Suprapubic skin (tissue), 4 donors: Measurements from ENCODE around the gene MAD1L1. TPM values are rescaled to one million over a fixed set of nuclear protein-coding genes. Genes with fewer than 3 reads are reported as not detected.
A peak's percentile ranks its signal among the peaks of the same experiment; 100 is the strongest.

ENCODE experiments used
- DNase-seq, 2 donors: peaks; one replicate each; pipeline ENCODE4 v3.0.0-alpha.2; 2019; ENCODE audit warnings: low spot score in 2 of 2
- H3K27ac ChIP-seq: fragments of 200-600 bp; sonication (generic); one replicate; pipeline ENCODE4 v1.5.1; 2019
- H3K27me3 ChIP-seq: fragments of 200-600 bp; sonication (generic); one replicate; pipeline ENCODE4 v1.5.1; 2019
- H3K36me3 ChIP-seq: fragments of 200-600 bp; sonication (generic); one replicate; pipeline ENCODE4 v1.5.1; 2019
- H3K4me1 ChIP-seq: fragments of 200-600 bp; sonication (generic); one replicate; pipeline ENCODE4 v1.5.1; 2019
- H3K4me3 ChIP-seq: fragments of 200-600 bp; sonication (generic); one replicate; pipeline ENCODE4 v1.5.1; 2019; ENCODE audit warnings: mild to moderate bottlenecking
- H3K9me3 ChIP-seq: fragments of 200-600 bp; sonication (generic); one replicate; pipeline ENCODE4 v1.5.1; 2019
- CTCF ChIP-seq, 2 donors: fragments of 200-600 bp in 1 of 2; fragments of 450-650 bp in 1 of 2; sonication (generic) in 1 of 2; IDR thresholded peaks; one replicate each; pipeline ENCODE4 v1.5.1; 2016 to 2019; ENCODE audit warnings: antibody characterized with exemption in 2 of 2, mild to moderate bottlenecking in 1 of 2, moderate library complexity in 1 of 2
- EP300 ChIP-seq: sonication (generic); formaldehyde crosslinking; IDR thresholded peaks from one replicate; pipeline ENCODE4 v1.6.1; 2017; ENCODE audit warnings: antibody characterized with exemption
- POLR2A ChIP-seq, 2 donors: fragments of 450-650 bp; IDR thresholded peaks; one replicate each; pipeline ENCODE4 v1.6.1; 2017; ENCODE audit warnings: antibody characterized with exemption in 2 of 2, mild to moderate bottlenecking in 2 of 2, moderate library complexity in 2 of 2
- POLR2AphosphoS5 ChIP-seq, 3 donors: sonication (generic); formaldehyde crosslinking; IDR thresholded peaks; one replicate each; pipeline ENCODE4 v1.6.1; 2017; ENCODE audit warnings: antibody characterized with exemption in 3 of 3
- WGBS: methylation state at CpG from one replicate; pipeline ENCODE4 v1.1.5; 2018; 5-methylcytosine and 5-hydroxymethylcytosine counted together
- total RNA-seq, 4 donors: library from RNA; depleted of rRNA; stranded (reverse); fragments of >200 nt; gene quantifications; one replicate each; pipeline ENCODE4 v1.1.0, GENCODE V29; 2016

MAD1L1 gene
- total RNA-seq, 4 donors from 2014 or later: 53.2 to 69.8 (median 62.2) TPM

- no peaks in the 10 kb centered on the region for H3K27me3 ChIP-seq
- no peak overlapping the region for H3K27ac ChIP-seq
- no peak overlapping the region for H3K4me3 ChIP-seq
- H3K36me3 ChIP-seq: no peaks in the 10 kb centered on the region
- 92% methylated on average over 7 of the region's 7 CpGs for WGBS
- H3K9me3 ChIP-seq: no peaks in the 10 kb centered on the region
- TF ChIP-seq POLR2AphosphoS5 (IDR thresholded peaks at IDR 0.05): no peak
- DNase-seq: peak in 1 of 2 donors; percentile 35
- H3K4me1 ChIP-seq: no peaks in the 10 kb centered on the region
Observed at GRCh38 chr7:1768832-1769231, 463.9 kb downstream of the MAD1L1 start.

- no peaks in the 10 kb centered on the region for H3K27me3 ChIP-seq
- no peak for TF ChIP-seq CTCF (IDR thresholded peaks at IDR 0.05)
- no peak for TF ChIP-seq POLR2AphosphoS5 (IDR thresholded peaks at IDR 0.05)
- TF ChIP-seq EP300: no peak
- TF ChIP-seq POLR2A (IDR thresholded peaks at IDR 0.05): no peak
- 63% methylated on average over 10 of the region's 10 CpGs for WGBS
- no peak overlapping the region for H3K27ac ChIP-seq
- no peaks in the 10 kb centered on the region for H3K36me3 ChIP-seq
- no peaks in the 10 kb centered on the region for H3K9me3 ChIP-seq
- DNase-seq: no peak
- no peaks in the 10 kb centered on the region for H3K4me1 ChIP-seq
- H3K4me3 ChIP-seq: no peak overlapping the region
Observed at GRCh38 chr7:1767524-1767923, 465.2 kb downstream of the MAD1L1 start.

Other genes with a start within 250 kb of the MAD1L1 start
- gene MRM2, start 9.3 kb upstream of the MAD1L1 start, total RNA-seq: 10 to 100 TPM; 11.3 to 41.8 (median 19.8) TPM
- 10 to 100 TPM; 24.1 to 39.4 (median 28.3) TPM for gene NUDT1, start 9.3 kb upstream of the MAD1L1 start, total RNA-seq
- 10 to 100 TPM; 13.7 to 35.1 (median 19.3) TPM for gene SNX8, start 81.5 kb upstream of the MAD1L1 start, total RNA-seq
- 100 to 1,000 TPM; 136 to 158 (median 139) TPM for gene EIF3B, start 121.9 kb upstream of the MAD1L1 start, total RNA-seq
- 10 to 100 TPM in 3 of 4 donors, 1 to 10 TPM in 1; 9.9 to 55.8 (median 24.5) TPM for gene CHST12, start 170.7 kb upstream of the MAD1L1 start, total RNA-seq
- not detected for gene GRIFIN, start 243.5 kb upstream of the MAD1L1 start, total RNA-seq